ENCODE results near the gene SYT5.

- no peak for TF ChIP-seq CTCF (IDR thresholded peaks at IDR 0.05; ENCODE audit: low read depth, low read length, poor library complexity, severe bottlenecking)
- no peak for TF ChIP-seq EZH2phosphoT487 (IDR thresholded peaks at IDR 0.05; ENCODE audit: borderline replicate concordance, low read length)
Observed at GRCh38 chr19:55224038-55224665, 44.1 kb upstream of the SYT5 start.
